SK-N-SH (cell line): ENCODE measurements around the gene SPAG4. TPM values are rescaled to one million over a fixed set of nuclear protein-coding genes. Genes with fewer than 3 reads are reported as not detected.

Source experiments
- CTCF ChIA-PET: fragments of 300-600, 350-600 bp; formaldehyde crosslinking; extraction: SDS; loops from one replicate; lab custom pipeline; 2021; lab: Yijun Ruan, JAX
- POLR2A ChIA-PET: fragments of 350-600 bp; sonication (Branson Sonifier 250); formaldehyde crosslinking; extraction: SDS; loops from one replicate; lab custom pipeline; 2020; ENCODE audit warnings: antibody characterized with exemption, inconsistent platforms; lab: Yijun Ruan, JAX
- DNase-seq: peaks from one replicate; pipeline ENCODE4 v3.0.0; 2012
- H2AFZ ChIP-seq: fragments of 200-600 bp; sonication (generic); 2 replicates; pipeline ENCODE4 v1.8.1; 2016; ENCODE audit warnings: antibody characterized with exemption, mild to moderate bottlenecking, low read depth
- H3F3A ChIP-seq: fragments of 200-600 bp; sonication (generic); replicated peaks from 2 replicates; pipeline ENCODE3; 2016; ENCODE audit warnings: antibody characterized with exemption, mild to moderate bottlenecking; ENCODE audit not compliant: insufficient read depth
- H3K27ac ChIP-seq, 2 experiments: fragments of 200-500 bp in 1 of 2; fragments of 200-600 bp in 1 of 2; sonication (Bioruptor generic) in 1 of 2; sonication (generic), shearing (Covaris generic) in 1 of 2; 2 replicates each; pipeline versions ENCODE4 v1.5.1 to v1.6.1; 2014 to 2016; ENCODE audit warnings: low read depth in 2 of 2, inconsistent platforms in 1 of 2, low read length in 1 of 2, mild to moderate bottlenecking in 1 of 2, mixed read lengths in 1 of 2
- H3K27me3 ChIP-seq: fragments of 200-600 bp; sonication (generic), shearing (Covaris generic); 2 replicates; pipeline ENCODE4 v1.6.1; 2016; ENCODE audit warnings: mixed run types; ENCODE audit not compliant: insufficient read depth
- H3K36me3 ChIP-seq, 2 experiments: fragments of 200-500 bp in 1 of 2; fragments of 200-600 bp in 1 of 2; sonication (Bioruptor generic) in 1 of 2; sonication (generic) in 1 of 2; replicated peaks in 1 of 2; 2 replicates each; pipeline versions ENCODE3 to v1.5.1; 2014 to 2016; ENCODE audit warnings: low read length in 1 of 2, mild to moderate bottlenecking in 1 of 2; ENCODE audit not compliant: insufficient read depth in 2 of 2, control insufficient read depth in 1 of 2
- H3K4me1 ChIP-seq, 2 experiments: fragments of 200-500 bp in 1 of 2; fragments of 200-600 bp in 1 of 2; sonication (Bioruptor generic) in 1 of 2; sonication (generic), shearing (Covaris generic) in 1 of 2; 2 replicates each; pipeline versions ENCODE4 v1.5.1 to v1.6.1; 2014 to 2016; ENCODE audit warnings: low read depth in 1 of 2, low read length in 1 of 2, mixed run types in 1 of 2; ENCODE audit not compliant: insufficient read depth in 2 of 2, control insufficient read depth in 1 of 2
- H3K4me2 ChIP-seq: fragments of 200-600 bp; sonication (generic), shearing (Covaris generic); 2 replicates; pipeline ENCODE4 v1.6.1; 2017; ENCODE audit warnings: mixed run types
- H3K4me3 ChIP-seq, 2 experiments: fragments of 200-500 bp in 1 of 2; fragments of 200-600 bp in 1 of 2; sonication (Bioruptor generic) in 1 of 2; sonication (generic), shearing (Covaris generic) in 1 of 2; 2 replicates each; pipeline versions ENCODE4 v1.5.1 to v1.8.1; 2014 to 2016; ENCODE audit warnings: low read depth in 2 of 2, inconsistent platforms in 1 of 2, low read length in 1 of 2, mild to moderate bottlenecking in 1 of 2, mixed read lengths in 1 of 2, moderate library complexity in 1 of 2
- H3K79me2 ChIP-seq: fragments of 200-600 bp; sonication (generic); 2 replicates; pipeline ENCODE4 v1.8.1; 2017; ENCODE audit warnings: mild to moderate bottlenecking; ENCODE audit not compliant: insufficient read depth
- H3K9ac ChIP-seq: fragments of 200-600 bp; sonication (generic); 2 replicates; pipeline ENCODE4 v1.6.1; 2017; ENCODE audit warnings: mixed run types
- H3K9me2 ChIP-seq: fragments of 200-600 bp; sonication (generic); 2 replicates; pipeline ENCODE4 v1.6.1; 2017; ENCODE audit warnings: mixed run types
- H3K9me3 ChIP-seq: fragments of 200-600 bp; sonication (generic); 2 replicates; pipeline ENCODE4 v1.6.1; 2017; ENCODE audit warnings: mixed run types, mild to moderate bottlenecking, moderate library complexity
- H4K20me1 ChIP-seq: fragments of 200-600 bp; sonication (generic); 2 replicates; pipeline ENCODE4 v1.6.1; 2017; ENCODE audit warnings: mild to moderate bottlenecking, mixed run types; ENCODE audit not compliant: insufficient read depth
- EP300 ChIP-seq, 2 experiments: IDR thresholded peaks; 2 replicates each; pipeline versions ENCODE4 v1.4.0 to v1.6.1; 2012; ENCODE audit warnings: borderline replicate concordance in 1 of 2, low read depth in 1 of 2, low read length in 1 of 2
- GABPA ChIP-seq: IDR thresholded peaks from 2 replicates; pipeline ENCODE4 v1.4.0; 2012; ENCODE audit warnings: low read depth, mild to moderate bottlenecking
- GATA2 ChIP-seq: sonication (generic); formaldehyde crosslinking; IDR thresholded peaks from 2 replicates; pipeline ENCODE4 v1.5.0; 2020; ENCODE audit warnings: mild to moderate bottlenecking, missing genetic modification reagents
- NFIC ChIP-seq: IDR thresholded peaks from 2 replicates; pipeline ENCODE4 v1.4.0; 2012; ENCODE audit warnings: borderline replicate concordance
- NRF1 ChIP-seq: IDR thresholded peaks from 2 replicates; pipeline ENCODE4 v1.6.1; 2012; ENCODE audit warnings: low read depth, mild to moderate bottlenecking, low read length
- RXRA ChIP-seq: IDR thresholded peaks from 2 replicates; pipeline ENCODE4 v1.4.0; 2012; ENCODE audit warnings: low read depth, mild to moderate bottlenecking, borderline replicate concordance
- SIN3A ChIP-seq: IDR thresholded peaks from 2 replicates; pipeline ENCODE4 v1.6.1; 2012; ENCODE audit warnings: low read depth, mild to moderate bottlenecking, low read length, moderate library complexity, borderline replicate concordance
- SMC3 ChIP-seq: IDR thresholded peaks from 2 replicates; pipeline ENCODE4 v1.6.1; 2012; ENCODE audit warnings: low read depth, low read length, improper control_type of control experiment
- YY1 ChIP-seq: IDR thresholded peaks from 2 replicates; pipeline ENCODE4 v1.4.0; 2012; ENCODE audit warnings: low read depth, mild to moderate bottlenecking
- WGBS: methylation state at CpG from one replicate; pipeline ENCODE4 v1.1.6; 2017; ENCODE audit warnings: low lambda C conversion rate; 5-methylcytosine and 5-hydroxymethylcytosine counted together
- polyA plus RNA-seq, 3 experiments: library from polyadenylated mRNA; depleted of rRNA; stranded (reverse); fragments of >200 nt; gene quantifications; 2 replicates each; pipeline ENCODE4 v1.2.3, GENCODE V29; 2012
- TF ChIP-seq, protein P1 (sequence below): IDR thresholded peaks from 2 replicates; pipeline ENCODE4; 2012
- TF ChIP-seq, protein P2 (sequence below): IDR thresholded peaks from 2 replicates; pipeline ENCODE4 v1.4.0; 2012; ENCODE audit warnings: low read depth
- TF ChIP-seq, protein P3 (sequence below): IDR thresholded peaks from 2 replicates; pipeline ENCODE4 v1.4.0; 2012; ENCODE audit warnings: low read depth, borderline replicate concordance
- TF ChIP-seq, protein P4 (sequence below): IDR thresholded peaks from 2 replicates; pipeline ENCODE4 v1.4.0; 2012; ENCODE audit warnings: low read depth, borderline replicate concordance

SPAG4 gene
- polyA plus RNA-seq, 1 of the 3 experiments (the other 2 are of a cell fraction) = 6.9 TPM

DNA sequence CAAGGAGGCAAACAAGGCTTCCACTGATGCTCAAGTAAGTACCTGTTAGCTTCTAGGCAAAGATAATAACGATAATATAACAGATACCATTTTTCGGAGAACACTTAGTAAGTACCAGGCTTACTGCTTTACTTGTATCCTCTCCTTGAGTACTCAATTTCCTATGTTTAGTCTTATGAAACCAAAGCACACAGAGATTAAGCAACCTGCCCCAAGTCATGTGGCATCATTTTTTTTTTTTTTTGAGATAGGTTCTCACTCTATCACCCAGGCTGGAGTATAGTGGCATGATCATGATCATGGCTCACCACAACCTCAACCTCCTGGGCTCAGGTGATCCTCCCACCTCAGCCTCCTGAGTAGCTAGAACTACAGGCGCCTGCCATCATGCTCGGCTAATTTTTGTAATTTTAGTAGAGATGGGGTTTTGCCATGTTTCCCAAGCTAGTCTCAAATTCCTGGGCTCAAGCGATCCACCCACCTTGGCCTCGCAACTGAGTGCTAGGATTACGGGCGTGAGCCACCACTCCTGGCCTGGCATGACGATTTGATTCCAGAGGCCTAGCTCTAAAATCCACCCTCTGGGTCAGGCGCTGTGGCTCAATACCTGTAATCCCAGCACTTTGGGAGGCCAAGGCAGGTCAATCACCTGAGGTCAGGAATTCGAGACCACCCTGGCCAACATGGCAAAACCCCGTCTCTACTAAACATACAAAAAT lies 14.0 kb downstream of the SPAG4 start:
- H3K27me3 ChIP-seq = no peaks in the 10 kb centered on the region
- peaks cover 39 to 53% of the 10 kb centered on the region in 2 experiments for H3K36me3 ChIP-seq
- CTCF ChIA-PET = interaction anchor here (5.2 kb wide), 1 partner anchor 10 kb away, joined by 42 read pairs; no protein-coding TSS in a partner anchor
- TF ChIP-seq, protein P1, sequence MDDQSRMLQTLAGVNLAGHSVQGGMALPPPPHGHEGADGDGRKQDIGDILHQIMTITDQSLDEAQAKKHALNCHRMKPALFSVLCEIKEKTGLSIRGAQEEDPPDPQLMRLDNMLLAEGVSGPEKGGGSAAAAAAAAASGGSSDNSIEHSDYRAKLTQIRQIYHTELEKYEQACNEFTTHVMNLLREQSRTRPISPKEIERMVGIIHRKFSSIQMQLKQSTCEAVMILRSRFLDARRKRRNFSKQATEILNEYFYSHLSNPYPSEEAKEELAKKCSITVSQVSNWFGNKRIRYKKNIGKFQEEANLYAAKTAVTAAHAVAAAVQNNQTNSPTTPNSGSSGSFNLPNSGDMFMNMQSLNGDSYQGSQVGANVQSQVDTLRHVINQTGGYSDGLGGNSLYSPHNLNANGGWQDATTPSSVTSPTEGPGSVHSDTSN = no peak
- TF ChIP-seq GABPA = no peak
- TF ChIP-seq NRF1 = no peak
- no peak for TF ChIP-seq NFIC
- TF ChIP-seq, protein P2, sequence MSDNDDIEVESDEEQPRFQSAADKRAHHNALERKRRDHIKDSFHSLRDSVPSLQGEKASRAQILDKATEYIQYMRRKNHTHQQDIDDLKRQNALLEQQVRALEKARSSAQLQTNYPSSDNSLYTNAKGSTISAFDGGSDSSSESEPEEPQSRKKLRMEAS = no peak
- no peak for TF ChIP-seq RXRA
- TF ChIP-seq, protein P3, sequence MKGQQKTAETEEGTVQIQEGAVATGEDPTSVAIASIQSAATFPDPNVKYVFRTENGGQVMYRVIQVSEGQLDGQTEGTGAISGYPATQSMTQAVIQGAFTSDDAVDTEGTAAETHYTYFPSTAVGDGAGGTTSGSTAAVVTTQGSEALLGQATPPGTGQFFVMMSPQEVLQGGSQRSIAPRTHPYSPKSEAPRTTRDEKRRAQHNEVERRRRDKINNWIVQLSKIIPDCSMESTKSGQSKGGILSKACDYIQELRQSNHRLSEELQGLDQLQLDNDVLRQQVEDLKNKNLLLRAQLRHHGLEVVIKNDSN = no peak
- TF ChIP-seq, protein P4, sequence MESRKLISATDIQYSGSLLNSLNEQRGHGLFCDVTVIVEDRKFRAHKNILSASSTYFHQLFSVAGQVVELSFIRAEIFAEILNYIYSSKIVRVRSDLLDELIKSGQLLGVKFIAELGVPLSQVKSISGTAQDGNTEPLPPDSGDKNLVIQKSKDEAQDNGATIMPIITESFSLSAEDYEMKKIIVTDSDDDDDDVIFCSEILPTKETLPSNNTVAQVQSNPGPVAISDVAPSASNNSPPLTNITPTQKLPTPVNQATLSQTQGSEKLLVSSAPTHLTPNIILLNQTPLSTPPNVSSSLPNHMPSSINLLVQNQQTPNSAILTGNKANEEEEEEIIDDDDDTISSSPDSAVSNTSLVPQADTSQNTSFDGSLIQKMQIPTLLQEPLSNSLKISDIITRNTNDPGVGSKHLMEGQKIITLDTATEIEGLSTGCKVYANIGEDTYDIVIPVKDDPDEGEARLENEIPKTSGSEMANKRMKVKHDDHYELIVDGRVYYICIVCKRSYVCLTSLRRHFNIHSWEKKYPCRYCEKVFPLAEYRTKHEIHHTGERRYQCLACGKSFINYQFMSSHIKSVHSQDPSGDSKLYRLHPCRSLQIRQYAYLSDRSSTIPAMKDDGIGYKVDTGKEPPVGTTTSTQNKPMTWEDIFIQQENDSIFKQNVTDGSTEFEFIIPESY = no peak
- TF ChIP-seq SMC3 = no peak
- TF ChIP-seq SIN3A = no peak
- no peak for TF ChIP-seq GATA2 (CRISPR knock-in tag)
- TF ChIP-seq EP300 (IDR thresholded peaks at IDR 0.05; ENCODE audit: borderline replicate concordance in 1 of 2, low read depth in 1 of 2, low read length in 1 of 2) = no peak
- no peak for TF ChIP-seq YY1
- no peak overlapping the region for H3K27ac ChIP-seq
- 95% methylated on average over 11 of the region's 12 CpGs for WGBS
- H2AFZ ChIP-seq = no peak overlapping the region
- no peaks in the 10 kb centered on the region for H3K4me1 ChIP-seq
- peaks cover 10% of the 10 kb centered on the region for H3F3A ChIP-seq
- H3K9ac ChIP-seq = no peak overlapping the region
- DNase-seq = no peak
- H3K4me3 ChIP-seq = no peak overlapping the region
- no peaks in the 10 kb centered on the region for H3K9me2 ChIP-seq
- H3K79me2 ChIP-seq = peaks cover 22% of the 10 kb centered on the region
- no peak overlapping the region for H3K4me2 ChIP-seq
- POLR2A ChIA-PET = no interaction called here
- no peaks in the 10 kb centered on the region for H3K9me3 ChIP-seq
- peaks cover 19% of the 10 kb centered on the region for H4K20me1 ChIP-seq
